GM18499 (cell line): ENCODE measurements around the gene SMAP1.
"Not testable (repeated sequence)": the region's sequence is repeated elsewhere in the genome, so short reads cannot be mapped to it uniquely, and the experiment has no call there.

Source experiments
- ATAC-seq: cut with Tn5 transposase; IDR thresholded peaks from one replicate; pipeline ENCODE4 v1.9.1; 2021; ENCODE audit warnings: moderate number of reproducible peaks; ENCODE audit not compliant: insufficient read depth, unreplicated experiment

Gene SMAP1

GRCh38 chr6:70735513-70735912 lies 67.8 kb downstream of the SMAP1 start:
- ATAC-seq, result no peak

- no peak for ATAC-seq
Measured at GRCh38 chr6:70738028-70738427, 70.3 kb downstream of the SMAP1 start.

- ATAC-seq, result no peak
Measured at GRCh38 chr6:70739534-70739933, 71.9 kb downstream of the SMAP1 start.

- not testable (repeated sequence) for ATAC-seq
Measured at GRCh38 chr6:70740746-70741145, 73.1 kb downstream of the SMAP1 start.

- ATAC-seq, result not testable (repeated sequence)
Measured at GRCh38 chr6:70742462-70742861, 74.8 kb downstream of the SMAP1 start.

GRCh38 chr6:70753870-70754380 lies 86.2 kb downstream of the SMAP1 start:
- ATAC-seq, result no peak

GRCh38 chr6:70758883-70759282 lies 91.2 kb downstream of the SMAP1 start:
- no peak for ATAC-seq

- no peak for ATAC-seq
Measured at GRCh38 chr6:70763754-70764510, 96.2 kb downstream of the SMAP1 start.

GRCh38 chr6:70764706-70765105 lies 97.0 kb downstream of the SMAP1 start:
- ATAC-seq, result no peak

GRCh38 chr6:70771351-70771750 lies 103.7 kb downstream of the SMAP1 start:
- not testable (repeated sequence) for ATAC-seq

- ATAC-seq, result no peak
Measured at GRCh38 chr6:70779934-70780333, 112.3 kb downstream of the SMAP1 start.

- ATAC-seq, result no peak
Measured at GRCh38 chr6:70790483-70791224, 123.0 kb downstream of the SMAP1 start.

- ATAC-seq, result peak; percentile 93
Measured at GRCh38 chr6:70797625-70798024, 129.9 kb downstream of the SMAP1 start.

- ATAC-seq, result no peak
Measured at GRCh38 chr6:70806086-70806485, 138.4 kb downstream of the SMAP1 start.

- no peak for ATAC-seq
Measured at GRCh38 chr6:70811788-70812187, 144.1 kb downstream of the SMAP1 start.

- ATAC-seq, result no peak
Measured at GRCh38 chr6:70813885-70814284, 146.2 kb downstream of the SMAP1 start.

- no peak for ATAC-seq
Measured at GRCh38 chr6:70819646-70820045, 152.0 kb downstream of the SMAP1 start.

- ATAC-seq, result no peak
Measured at GRCh38 chr6:70820778-70821177, 153.1 kb downstream of the SMAP1 start.

GRCh38 chr6:70821751-70822150 lies 154.1 kb downstream of the SMAP1 start:
- no peak for ATAC-seq

GRCh38 chr6:70823651-70824050 lies 156.0 kb downstream of the SMAP1 start:
- ATAC-seq, result no peak

GRCh38 chr6:70831427-70831826 lies 163.7 kb downstream of the SMAP1 start:
- ATAC-seq, result no peak
